ENCODE results near the gene LRRN2. TPM values are rescaled to one million over a fixed set of nuclear protein-coding genes. Genes with fewer than 3 reads are reported as not detected.

Gene LRRN2
- total and polyA plus RNA-seq, 2 of the 8 experiments (the other 6 are each of a cell fraction or from before 2014, with no cell fraction given): 1.8 to 2.3 TPM

- TF ChIP-seq TAF1 (IDR thresholded peaks at IDR 0.05; ENCODE audit: low read depth, low read length): no peak
- no peak for TF ChIP-seq CHD7 (IDR thresholded peaks at IDR 0.05; ENCODE audit: insufficient replicate concordance, low read length)
- TF ChIP-seq HDAC2 (IDR thresholded peaks at IDR 0.05; ENCODE audit: borderline replicate concordance in 1 of 2, low read depth in 2 of 2, low read length in 2 of 2): no peak
Observed at GRCh38 chr1:204664384-204664651, 21.2 kb downstream of the LRRN2 start (continued).
